Measurements from ENCODE around the gene BEST2. TPM values are rescaled to one million over a fixed set of nuclear protein-coding genes. Genes with fewer than 3 reads are reported as not detected.

The BEST2 gene
- not detected for total RNA-seq

DNA sequence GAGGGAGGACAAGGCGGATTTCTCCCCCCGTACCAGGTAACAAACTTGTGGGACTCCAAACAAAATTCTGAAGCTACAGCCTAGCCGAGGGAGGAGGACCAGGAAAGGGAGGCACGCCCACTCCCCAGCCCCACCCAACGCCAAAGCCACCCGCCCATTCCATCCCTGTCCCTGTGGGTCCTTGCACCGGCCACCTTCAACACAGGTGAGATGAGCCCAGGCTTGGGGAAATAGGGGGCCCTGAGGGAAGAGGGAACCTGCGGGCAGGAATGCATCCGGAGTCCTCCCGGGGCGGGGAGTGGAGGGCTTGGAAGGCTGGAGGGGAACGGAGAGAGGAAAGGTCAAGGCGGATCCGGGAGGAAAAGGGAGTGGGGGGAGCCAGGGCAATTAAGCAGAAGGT, at the start of gene BEST2:
Gene BEST2, plus strand, starts transcription at position 157 of the 400 bp plus-strand sequence. CDS start 802 bp downstream, outside the sequence.

DNA sequence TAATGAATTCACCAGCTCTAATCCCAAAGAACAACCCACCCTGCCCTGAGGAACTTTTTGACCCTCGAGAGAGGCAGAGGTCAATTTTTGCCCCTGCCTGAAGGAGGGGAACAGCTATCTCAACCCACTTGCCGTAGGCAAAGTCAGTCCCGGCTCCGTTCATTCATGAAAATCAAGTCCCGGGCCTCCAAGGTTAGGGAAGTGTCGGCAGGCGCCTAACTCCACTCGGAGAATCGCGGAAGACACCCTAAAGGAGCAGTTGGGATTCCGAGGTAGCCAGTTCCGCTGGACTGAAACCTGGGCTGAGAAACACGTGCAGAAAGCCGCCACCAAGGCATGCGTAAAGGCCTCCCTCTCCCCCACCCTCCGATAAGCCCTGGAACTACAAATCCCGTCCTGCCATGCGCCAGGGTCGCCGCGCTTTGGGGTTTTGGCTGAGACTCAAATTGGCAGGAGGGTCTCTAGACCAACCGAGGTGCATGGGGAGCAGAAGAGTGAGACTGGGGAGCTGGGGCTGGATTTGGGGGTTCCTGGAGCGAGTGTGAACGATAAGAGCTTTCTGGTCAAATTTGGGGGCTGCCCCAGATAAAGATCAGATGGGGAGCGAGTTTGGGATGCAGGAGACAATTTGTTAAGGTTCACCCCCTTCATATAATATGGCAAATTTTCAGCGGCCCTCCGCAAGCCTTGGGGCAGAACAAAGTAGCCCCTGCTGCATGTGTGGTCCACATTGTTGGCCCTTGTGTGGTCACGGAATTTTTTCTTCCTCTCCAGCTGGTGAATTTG, 27.8 kb upstream of the BEST2 start, which contains the start of gene TNPO2:
Gene TNPO2, minus strand, starts transcription at position 292 of the 786 bp plus-strand sequence. CDS start 2,955 bp downstream, outside the sequence.

DNA sequence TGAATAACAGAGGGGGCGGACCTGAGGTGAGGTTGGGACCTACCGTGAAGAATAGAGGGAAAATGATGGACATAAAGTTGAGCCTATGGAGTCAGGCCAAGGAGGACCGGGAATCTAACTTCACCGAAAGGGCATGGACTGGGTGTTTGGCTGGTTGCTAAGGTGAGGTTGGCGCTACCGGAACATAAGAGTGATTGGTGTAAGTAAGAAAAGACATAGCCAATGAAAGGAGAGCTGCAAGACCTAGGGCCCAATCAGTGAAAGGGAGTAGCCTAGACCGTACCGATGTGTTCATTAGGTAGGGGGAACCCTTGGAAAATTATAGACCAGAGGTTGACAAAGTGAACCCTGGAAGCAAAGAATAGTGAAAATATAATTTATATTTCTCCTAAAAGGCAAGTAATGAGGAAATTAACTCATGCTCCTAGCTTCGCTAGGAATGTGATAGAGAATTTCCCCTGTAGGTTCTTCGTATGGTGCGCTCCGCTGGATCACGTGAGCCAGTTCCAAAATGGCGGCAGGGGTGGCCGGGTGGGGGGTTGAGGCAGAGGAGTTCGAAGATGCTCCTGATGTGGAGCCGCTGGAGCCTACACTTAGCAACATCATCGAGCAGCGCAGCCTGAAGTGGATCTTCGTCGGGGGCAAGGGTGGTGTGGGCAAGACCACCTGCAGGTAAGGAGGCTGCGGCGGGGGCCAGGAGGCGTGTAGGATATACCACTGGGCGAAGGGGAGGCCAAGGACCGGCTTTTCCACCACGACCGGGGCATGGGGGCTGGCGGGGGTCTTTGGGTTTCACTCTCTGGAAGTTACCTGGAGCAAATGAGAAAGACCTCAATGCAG, 14.4 kb upstream of the BEST2 start, which contains the start of gene GET3:
Gene GET3, plus strand, starts transcription at position 503 of the 840 bp plus-strand sequence. Its CDS starts 9 bp downstream, at position 512.

DNA sequence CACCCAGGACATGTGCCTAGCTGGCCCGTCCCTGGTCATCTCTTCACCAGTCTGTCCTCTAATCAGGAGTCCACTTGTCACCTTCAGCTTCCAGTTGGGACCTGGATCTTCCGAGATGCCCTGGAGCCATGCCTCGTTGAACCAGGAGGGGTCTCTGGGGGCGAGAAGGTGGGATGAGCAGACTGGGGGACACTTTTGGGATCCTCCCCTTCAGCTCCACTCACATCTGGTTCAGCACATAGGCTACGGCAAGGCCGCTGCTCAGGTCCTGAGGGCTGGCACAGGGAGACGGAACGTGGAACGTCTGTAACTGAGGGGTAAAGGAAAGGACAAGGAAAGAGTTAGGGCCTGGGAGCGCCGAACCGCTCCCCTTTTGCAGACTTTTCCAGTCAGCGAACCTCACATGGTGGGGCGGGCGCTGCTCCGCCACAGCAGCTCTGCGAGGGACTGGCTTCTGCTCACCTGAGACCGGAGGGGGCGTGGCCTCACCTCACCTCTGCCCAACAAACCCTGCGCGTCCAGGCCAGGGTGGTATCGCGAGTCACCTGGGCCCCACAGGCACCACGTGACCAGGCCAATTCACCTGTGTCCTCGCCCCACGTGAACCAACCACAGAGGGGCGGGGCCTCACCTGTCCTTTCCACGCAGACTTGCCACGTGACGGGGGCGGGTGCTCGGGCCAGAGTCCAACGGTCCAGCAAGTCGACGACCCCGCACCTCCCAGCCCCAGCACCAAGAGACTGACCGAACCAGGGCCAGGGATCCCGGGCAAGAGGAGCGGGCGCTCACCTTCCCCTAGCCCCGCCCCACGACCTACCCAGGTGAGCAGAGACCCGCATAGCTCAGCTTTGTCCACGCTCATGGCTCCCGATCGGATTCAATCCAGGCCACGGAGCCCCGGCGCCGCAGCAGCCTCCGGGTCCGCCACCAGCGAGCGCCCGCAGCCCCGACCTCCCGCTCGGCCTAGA, 23.3 kb downstream of the BEST2 start, which contains the start of gene HOOK2:
Gene HOOK2, minus strand, starts transcription at position 965 of the 968 bp plus-strand sequence. Its CDS starts 103 bp downstream, at position 862.

DNA sequence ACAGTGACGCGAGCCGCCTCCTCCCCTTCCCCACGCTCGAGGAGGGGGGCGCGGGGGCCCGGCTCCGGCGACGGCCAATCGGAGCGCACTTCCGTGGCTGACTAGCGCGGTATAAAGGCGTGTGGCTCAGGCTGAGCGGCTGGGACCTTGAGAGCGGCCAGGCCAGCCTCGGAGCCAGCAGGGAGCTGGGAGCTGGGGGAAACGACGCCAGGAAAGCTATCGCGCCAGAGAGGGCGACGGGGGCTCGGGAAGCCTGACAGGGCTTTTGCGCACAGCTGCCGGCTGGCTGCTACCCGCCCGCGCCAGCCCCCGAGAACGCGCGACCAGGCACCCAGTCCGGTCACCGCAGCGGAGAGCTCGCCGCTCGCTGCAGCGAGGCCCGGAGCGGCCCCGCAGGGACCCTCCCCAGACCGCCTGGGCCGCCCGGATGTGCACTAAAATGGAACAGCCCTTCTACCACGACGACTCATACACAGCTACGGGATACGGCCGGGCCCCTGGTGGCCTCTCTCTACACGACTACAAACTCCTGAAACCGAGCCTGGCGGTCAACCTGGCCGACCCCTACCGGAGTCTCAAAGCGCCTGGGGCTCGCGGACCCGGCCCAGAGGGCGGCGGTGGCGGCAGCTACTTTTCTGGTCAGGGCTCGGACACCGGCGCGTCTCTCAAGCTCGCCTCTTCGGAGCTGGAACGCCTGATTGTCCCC, 39.9 kb downstream of the BEST2 start, which contains the start of gene JUNB:
Gene JUNB, plus strand, starts transcription at position 142 of the 706 bp plus-strand sequence. Its CDS starts 286 bp downstream, at position 428.

DNA sequence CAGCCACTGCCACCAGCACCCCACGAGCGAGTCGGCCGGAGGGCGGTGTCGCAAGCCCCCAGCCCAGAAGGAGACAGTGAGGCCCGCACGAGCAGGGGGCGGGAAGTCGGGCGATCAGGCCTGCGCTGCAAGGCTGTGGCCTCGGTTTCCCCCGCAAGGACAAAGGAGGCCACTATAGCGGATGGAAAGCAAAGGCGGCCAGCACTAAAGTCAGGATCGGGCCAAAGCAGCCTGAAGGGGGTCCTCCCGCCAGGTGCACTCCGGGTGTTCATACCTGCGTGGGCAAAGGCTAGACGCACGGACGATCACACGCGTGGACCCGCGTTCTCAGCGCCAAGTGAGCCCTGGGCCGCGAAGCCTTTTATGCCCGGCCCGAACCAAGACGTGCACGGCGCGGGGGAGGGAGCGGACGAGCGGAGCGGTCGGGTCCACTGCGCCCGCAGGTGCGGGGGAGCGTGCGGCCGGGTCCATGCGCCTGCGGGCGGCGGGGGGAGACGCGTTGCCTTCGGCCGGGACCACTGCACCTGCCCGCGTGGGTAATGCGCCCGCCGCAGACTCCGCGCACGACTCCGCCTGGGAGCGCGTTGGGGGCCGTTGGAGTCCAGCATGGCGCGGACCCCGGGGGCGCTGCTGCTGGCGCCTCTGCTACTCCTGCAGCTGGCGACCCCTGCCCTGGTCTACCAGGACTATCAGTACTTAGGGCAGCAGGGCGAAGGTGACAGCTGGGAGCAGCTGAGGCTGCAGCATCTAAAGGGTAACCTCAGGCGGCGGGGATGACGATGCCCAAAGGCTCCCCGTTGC, 50.1 kb downstream of the BEST2 start, which contains the start of the genes PRDX2 and THSD8:
Gene PRDX2, minus strand, starts transcription at position 335 of the 801 bp plus-strand sequence. CDS start 539 bp downstream, outside the sequence.
Gene THSD8, plus strand, starts transcription at position 604 of the 801 bp plus-strand sequence. Its CDS starts 3 bp downstream, at position 607.

DNA sequence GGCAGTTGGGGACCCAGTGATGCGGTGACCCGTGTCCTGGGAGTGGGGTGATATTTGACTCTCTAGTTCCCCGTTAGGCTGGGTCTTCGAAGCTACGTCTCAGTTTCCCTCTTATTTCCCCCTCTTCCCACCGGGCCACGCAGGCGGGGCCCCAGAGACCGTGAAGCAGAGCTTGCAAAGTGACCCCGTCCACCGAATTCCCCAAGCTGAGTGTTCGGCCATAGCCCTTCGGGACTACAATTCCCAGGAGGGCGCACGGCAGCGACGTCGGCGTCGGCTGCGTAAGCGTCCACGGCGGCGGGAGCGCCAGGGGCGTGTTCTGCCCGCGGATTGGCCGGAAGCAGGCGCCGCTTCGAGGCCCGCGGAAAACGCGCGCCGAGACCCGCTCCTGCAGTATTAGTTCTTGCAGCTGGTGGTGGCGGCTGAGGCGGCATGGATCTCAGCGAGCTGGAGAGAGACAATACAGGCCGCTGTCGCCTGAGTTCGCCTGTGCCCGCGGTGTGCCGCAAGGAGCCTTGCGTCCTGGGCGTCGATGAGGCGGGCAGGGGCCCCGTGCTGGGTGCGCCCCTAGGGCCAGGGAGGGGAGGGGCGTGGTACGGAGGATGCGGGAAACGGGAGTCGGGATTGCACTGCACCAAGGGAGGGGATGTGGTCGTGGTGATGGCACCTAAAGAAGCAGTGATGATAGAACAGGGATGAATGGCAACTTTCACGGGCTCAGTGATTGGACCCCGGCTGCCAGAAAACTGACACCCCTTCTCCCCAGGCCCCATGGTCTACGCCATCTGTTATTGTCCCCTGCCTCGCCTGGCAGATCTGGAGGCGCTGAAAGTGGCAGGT, 54.9 kb downstream of the BEST2 start, which contains the start of gene RNASEH2A:
Gene RNASEH2A, plus strand, starts transcription at position 343 of the 840 bp plus-strand sequence. Its CDS starts 90 bp downstream, at position 433.

Small RNAs within 50 kb of the gene (small RNA-seq; reads per million reads assigned to genes)
- not detected for gene MIR5684 (ENCODE audit: low replicate concordance)
- gene SNORD41 (ENCODE audit: low replicate concordance): 33.4 reads per million, percentile 93 among the genes with 10 or more reads in this experiment

Other genes with a start within 250 kb of the BEST2 start
- gene ZNF564, start 200.3 kb upstream of the BEST2 start, total RNA-seq: 36.9 TPM
- 21.6 TPM for gene ZNF490, start 141.0 kb upstream of the BEST2 start, total RNA-seq
- gene ZNF791, start 140.9 kb upstream of the BEST2 start, total RNA-seq: 29.1 TPM
- gene MAN2B1, start 85.0 kb upstream of the BEST2 start, total RNA-seq: 13.8 TPM
- gene WDR83, start 85.0 kb upstream of the BEST2 start, total RNA-seq: 14.4 TPM
- 110 TPM for gene DHPS, start 69.9 kb upstream of the BEST2 start, total RNA-seq
- gene GNG14, start 63.8 kb upstream of the BEST2 start, total RNA-seq: not detected
- 8.1 TPM for gene FBXW9, start 55.2 kb upstream of the BEST2 start, total RNA-seq
- 90.1 TPM for gene TNPO2, start 27.9 kb upstream of the BEST2 start, total RNA-seq
- gene TRIR, start 17.1 kb upstream of the BEST2 start, total RNA-seq: 157 TPM
- gene GET3, start 14.3 kb upstream of the BEST2 start, total RNA-seq: 45.4 TPM
- 35.4 TPM for gene HOOK2, start 23.8 kb downstream of the BEST2 start, total RNA-seq
- gene JUNB, start 39.7 kb downstream of the BEST2 start, total RNA-seq: 10.3 TPM
- 189 TPM for gene PRDX2, start 50.0 kb downstream of the BEST2 start, total RNA-seq
- not detected for gene THSD8, start 50.3 kb downstream of the BEST2 start, total RNA-seq
- gene RNASEH2A, start 54.8 kb downstream of the BEST2 start, total RNA-seq: 16.9 TPM
- gene RTBDN, start 82.8 kb downstream of the BEST2 start, total RNA-seq: 2.2 TPM
- 131 TPM for gene MAST1, start 86.7 kb downstream of the BEST2 start, total RNA-seq
- 2.5 TPM for gene DNASE2, start 129.7 kb downstream of the BEST2 start, total RNA-seq
- 0.31 TPM for gene KLF1, start 135.4 kb downstream of the BEST2 start, total RNA-seq
- gene GCDH, start 139.4 kb downstream of the BEST2 start, total RNA-seq: 25.7 TPM
- gene SYCE2, start 167.5 kb downstream of the BEST2 start, total RNA-seq: not detected
- gene FARSA, start 181.9 kb downstream of the BEST2 start, total RNA-seq: 55.7 TPM
- gene CALR, start 186.8 kb downstream of the BEST2 start, total RNA-seq: 211 TPM
- gene RAD23A, start 194.1 kb downstream of the BEST2 start, total RNA-seq: 35.1 TPM
- gene GADD45GIP1, start 205.4 kb downstream of the BEST2 start, total RNA-seq: 15.3 TPM
- gene DAND5, start 217.8 kb downstream of the BEST2 start, total RNA-seq: not detected
- 235 TPM for gene NFIX, start 243.7 kb downstream of the BEST2 start, total RNA-seq